ACC112 (cell line): ENCODE results near the gene COX5B.
"Not testable (repeated sequence)": the region's sequence is repeated elsewhere in the genome, so short reads cannot be mapped to it uniquely, and the experiment has no call there.

Experiments used
- H2AFZ ChIP-seq: fragments of 200-600 bp; sonication (generic); one replicate; pipeline ENCODE4 v1.6.0; 2017; ENCODE audit warnings: antibody characterized with exemption, low read length; ENCODE audit not compliant: unreplicated experiment
- H3K27ac ChIP-seq: fragments of 200-600 bp; sonication (generic); 2 replicates; pipeline ENCODE4 v1.5.1; 2014; ENCODE audit warnings: low read depth, mild to moderate bottlenecking, antibody characterized with exemption, low read length, moderate library complexity
- H3K27me3 ChIP-seq: fragments of 200-600 bp; sonication (generic); 2 replicates; pipeline ENCODE4 v1.6.1; 2014; ENCODE audit warnings: mild to moderate bottlenecking, antibody characterized with exemption, low read length, moderate library complexity, mixed read lengths; ENCODE audit not compliant: insufficient read depth
- H3K36me3 ChIP-seq: fragments of 200-600 bp; sonication (generic); 2 replicates; pipeline ENCODE4 v1.6.1; 2016; ENCODE audit warnings: mild to moderate bottlenecking, antibody characterized with exemption, low read length, moderate library complexity, mixed read lengths; ENCODE audit not compliant: insufficient read depth
- H3K4me1 ChIP-seq: fragments of 200-600 bp; sonication (generic); one replicate; pipeline ENCODE4 v1.6.1; 2016; ENCODE audit warnings: low read length, mixed read lengths; ENCODE audit not compliant: insufficient read depth, unreplicated experiment, control insufficient read depth
- H3K4me3 ChIP-seq: fragments of 200-600 bp; sonication (generic); 2 replicates; pipeline ENCODE4 v1.5.1; 2014; ENCODE audit warnings: mild to moderate bottlenecking, low read depth, low read length
- H3K79me2 ChIP-seq: fragments of 200-600 bp; sonication (generic); one replicate; pipeline ENCODE4 v1.6.0; 2016; ENCODE audit warnings: low read length; ENCODE audit not compliant: control insufficient read depth, unreplicated experiment, insufficient read depth

The COX5B gene

GRCh38 chr2:97620492-97620891 is 25.4 kb upstream of the COX5B start:
- not testable (repeated sequence) for H2AFZ ChIP-seq, H3K27ac ChIP-seq, H3K4me1 ChIP-seq, H3K79me2 ChIP-seq, H3K27me3 ChIP-seq, H3K4me3 ChIP-seq, H3K36me3 ChIP-seq

GRCh38 chr2:97622976-97623375 is 22.9 kb upstream of the COX5B start:
- H2AFZ ChIP-seq, H3K79me2 ChIP-seq, H3K4me1 ChIP-seq, H3K36me3 ChIP-seq, H3K4me3 ChIP-seq, H3K27me3 ChIP-seq, H3K27ac ChIP-seq: not testable (repeated sequence)

- H3K4me3 ChIP-seq, H3K79me2 ChIP-seq, H3K36me3 ChIP-seq, H3K27me3 ChIP-seq, H3K27ac ChIP-seq, H3K4me1 ChIP-seq, H2AFZ ChIP-seq: not testable (repeated sequence)
Observed at GRCh38 chr2:97625354-97626048, 20.4 kb upstream of the COX5B start.

GRCh38 chr2:97626049-97626430 is 19.8 kb upstream of the COX5B start:
- H3K36me3 ChIP-seq, H3K4me1 ChIP-seq, H3K27ac ChIP-seq, H3K4me3 ChIP-seq, H2AFZ ChIP-seq, H3K79me2 ChIP-seq, H3K27me3 ChIP-seq: not testable (repeated sequence)

GRCh38 chr2:97644023-97644717 is 1.7 kb upstream of the COX5B start:
- Histone ChIP-seq H3K4me1 (peaks cover 5% of the 10 kb centered on the region), H2AFZ (no peak overlapping the region), H3K27me3 (no peaks in the 10 kb centered on the region), H3K4me3 (no peak overlapping the region), H3K36me3 (peaks cover 11% of the 10 kb centered on the region), H3K79me2 (peaks cover 14% of the 10 kb centered on the region), H3K27ac (no peak overlapping the region)

- H3K27ac ChIP-seq, result peak overlapping the region; percentile 43
- H3K36me3 ChIP-seq, result peaks cover 11% of the 10 kb centered on the region
- H3K79me2 ChIP-seq, result peaks cover 14% of the 10 kb centered on the region
- H2AFZ ChIP-seq, result peak overlapping the region; percentile 89
- no peaks in the 10 kb centered on the region for H3K27me3 ChIP-seq
- H3K4me1 ChIP-seq, result peaks cover 5% of the 10 kb centered on the region
- peak overlapping the region; percentile 95 for H3K4me3 ChIP-seq
Observed at GRCh38 chr2:97645112-97645694, 659 bp upstream of the COX5B start.

- Histone ChIP-seq H3K27me3 (no peaks in the 10 kb centered on the region), H3K79me2 (peaks cover 14% of the 10 kb centered on the region), H3K4me3 (peak overlapping the region; percentile 95), H2AFZ (peak overlapping the region; percentile 12), H3K4me1 (peaks cover 5% of the 10 kb centered on the region), H3K27ac (no peak overlapping the region), H3K36me3 (peaks cover 11% of the 10 kb centered on the region)
Observed at GRCh38 chr2:97646977-97647376, 1.1 kb downstream of the COX5B start.

- H3K4me1 ChIP-seq, result peaks cover 5% of the 10 kb centered on the region
- H3K79me2 ChIP-seq, result peaks cover 12% of the 10 kb centered on the region
- no peak overlapping the region for H3K4me3 ChIP-seq
- no peaks in the 10 kb centered on the region for H3K27me3 ChIP-seq
- no peak overlapping the region for H3K27ac ChIP-seq
- H3K36me3 ChIP-seq, result peaks cover 40% of the 10 kb centered on the region
- no peak overlapping the region for H2AFZ ChIP-seq
Observed at GRCh38 chr2:97651114-97651513, 5.3 kb downstream of the COX5B start.

- Histone ChIP-seq H3K36me3 (peaks cover 43% of the 10 kb centered on the region), H2AFZ (no peak overlapping the region), H3K4me3 (no peak overlapping the region), H3K27ac (no peak overlapping the region), H3K4me1 (no peaks in the 10 kb centered on the region), H3K79me2 (no peaks in the 10 kb centered on the region), H3K27me3 (no peaks in the 10 kb centered on the region)
Observed at GRCh38 chr2:97653473-97653872, 7.6 kb downstream of the COX5B start.

GRCh38 chr2:97653874-97654273 is 8.0 kb downstream of the COX5B start:
- no peaks in the 10 kb centered on the region for H3K27me3 ChIP-seq
- H3K79me2 ChIP-seq, result no peaks in the 10 kb centered on the region
- peaks cover 43% of the 10 kb centered on the region for H3K36me3 ChIP-seq
- H3K27ac ChIP-seq, result no peak overlapping the region
- no peak overlapping the region for H3K4me3 ChIP-seq
- H2AFZ ChIP-seq, result no peak overlapping the region
- no peaks in the 10 kb centered on the region for H3K4me1 ChIP-seq

GRCh38 chr2:97654309-97654708 is 8.4 kb downstream of the COX5B start:
- Histone ChIP-seq H2AFZ (no peak overlapping the region), H3K27ac (no peak overlapping the region), H3K4me1 (no peaks in the 10 kb centered on the region), H3K79me2 (no peaks in the 10 kb centered on the region), H3K27me3 (no peaks in the 10 kb centered on the region), H3K36me3 (peaks cover 43% of the 10 kb centered on the region), H3K4me3 (no peak overlapping the region)
